Renal cortex interstitium (tissue), 15 donors: ENCODE results near the gene MPZL1. TPM values are rescaled to one million over a fixed set of nuclear protein-coding genes. Genes with fewer than 3 reads are reported as not detected.

Experiments
- DNase-seq, 11 donors: peaks; one replicate each; pipeline ENCODE4 v3.0.0-alpha.2; 2013; ENCODE audit warnings: low read depth in 9 of 11, low spot score in 4 of 11; ENCODE audit errors: extremely low read depth in 1 of 11
- long read RNA-seq, 16 experiments: transcript quantifications; one replicate each; lab custom pipeline, GENCODE V29; 2026
- polyA plus RNA-seq, 3 donors: library from polyadenylated mRNA; unstranded; fragments of 120-200 nt; gene quantifications; one replicate each; pipeline ENCODE4 v1.2.1, GENCODE V29; 2013; ENCODE audit not compliant: insufficient read length in 3 of 3

MPZL1 gene
- polyA plus RNA-seq, result 100 to 1,000 TPM; 119 to 148 (median 128) TPM
- long read RNA-seq, donor 1, full-length matches to known transcripts, result 30 of 30 reads
- long read RNA-seq, donor 1, partial matches to known transcripts, result 0 of 30 reads
- long read RNA-seq, donor 1, other reads (novel, unspliced or antisense), result 0 of 30 reads
- long read RNA-seq, donor 2, full-length matches to known transcripts, result 30 of 30 reads
- long read RNA-seq, donor 2, partial matches to known transcripts, result 0 of 30 reads
- long read RNA-seq, donor 2, other reads (novel, unspliced or antisense), result 0 of 30 reads
- long read RNA-seq, donor 3, full-length matches to known transcripts, result 41 of 47 reads
- long read RNA-seq, donor 3, partial matches to known transcripts, result 6 of 47 reads
- long read RNA-seq, donor 3, other reads (novel, unspliced or antisense), result 0 of 47 reads
- long read RNA-seq, donor 4, full-length matches to known transcripts, result 22 of 22 reads
- long read RNA-seq, donor 4, partial matches to known transcripts, result 0 of 22 reads
- long read RNA-seq, donor 4, other reads (novel, unspliced or antisense), result 0 of 22 reads
- long read RNA-seq, donor 5, result 0 reads
- long read RNA-seq, donor 6, full-length matches to known transcripts, result 25 of 25 reads
- long read RNA-seq, donor 6, partial matches to known transcripts, result 0 of 25 reads
- long read RNA-seq, donor 6, other reads (novel, unspliced or antisense), result 0 of 25 reads
- long read RNA-seq, donor 7, full-length matches to known transcripts, result 20 of 92 reads
- long read RNA-seq, donor 7, partial matches to known transcripts, result 72 of 92 reads
- long read RNA-seq, donor 7, other reads (novel, unspliced or antisense), result 0 of 92 reads
- long read RNA-seq, donor 8, full-length matches to known transcripts, result 26 of 39 reads
- long read RNA-seq, donor 8, partial matches to known transcripts, result 13 of 39 reads
- long read RNA-seq, donor 8, other reads (novel, unspliced or antisense), result 0 of 39 reads
- long read RNA-seq, donor 9, full-length matches to known transcripts, result 27 of 107 reads
- long read RNA-seq, donor 9, partial matches to known transcripts, result 80 of 107 reads
- long read RNA-seq, donor 9, other reads (novel, unspliced or antisense), result 0 of 107 reads
- long read RNA-seq, donor 10, full-length matches to known transcripts, result 19 of 19 reads
- long read RNA-seq, donor 10, partial matches to known transcripts, result 0 of 19 reads
- long read RNA-seq, donor 10, other reads (novel, unspliced or antisense), result 0 of 19 reads
- long read RNA-seq, donor 11, full-length matches to known transcripts, result 26 of 26 reads
- long read RNA-seq, donor 11, partial matches to known transcripts, result 0 of 26 reads
- long read RNA-seq, donor 11, other reads (novel, unspliced or antisense), result 0 of 26 reads
- long read RNA-seq, donor 12, full-length matches to known transcripts, result 7 of 7 reads
- long read RNA-seq, donor 12, partial matches to known transcripts, result 0 of 7 reads
- long read RNA-seq, donor 12, other reads (novel, unspliced or antisense), result 0 of 7 reads
- long read RNA-seq, donor 13, full-length matches to known transcripts, result 42 of 42 reads
- long read RNA-seq, donor 13, partial matches to known transcripts, result 0 of 42 reads
- long read RNA-seq, donor 13, other reads (novel, unspliced or antisense), result 0 of 42 reads
- long read RNA-seq, donor 14, full-length matches to known transcripts, result 26 of 26 reads
- long read RNA-seq, donor 14, partial matches to known transcripts, result 0 of 26 reads
- long read RNA-seq, donor 14, other reads (novel, unspliced or antisense), result 0 of 26 reads
- long read RNA-seq, donor 15, full-length matches to known transcripts, result 13 of 13 reads
- long read RNA-seq, donor 15, partial matches to known transcripts, result 0 of 13 reads
- long read RNA-seq, donor 15, other reads (novel, unspliced or antisense), result 0 of 13 reads
- long read RNA-seq, donor 16, full-length matches to known transcripts, result 78 of 83 reads
- long read RNA-seq, donor 16, partial matches to known transcripts, result 5 of 83 reads
- long read RNA-seq, donor 16, other reads (novel, unspliced or antisense), result 0 of 83 reads

- DNase-seq, result peak; percentile 83 to 94 (median 93)
Measured at GRCh38 chr1:167721617-167722151, at the start of gene MPZL1. MPZL1 (plus strand) TSS chr1:167721982; CDS start chr1:167722152, 170 bp downstream.

DNA sequence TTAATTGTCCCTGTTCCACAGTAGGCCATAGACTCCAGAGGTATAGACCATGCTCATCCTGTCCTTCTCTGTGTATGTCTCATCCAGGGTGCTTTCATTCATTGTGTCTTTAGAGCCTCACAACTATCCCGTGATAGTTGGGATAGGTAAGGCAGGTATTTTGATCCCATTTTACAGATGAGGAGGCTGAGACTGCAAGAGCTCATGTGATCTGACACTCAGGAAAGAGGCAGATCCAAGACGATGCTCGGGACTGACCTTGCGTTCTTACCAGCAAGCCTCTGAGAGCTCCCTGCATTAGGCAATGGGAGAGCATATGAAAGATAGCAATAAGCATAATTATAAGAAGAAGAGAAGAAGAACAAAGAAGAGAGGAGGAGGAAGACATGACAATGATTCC is 49.0 kb upstream of the MPZL1 start:
- DNase-seq, result no peak

DNA sequence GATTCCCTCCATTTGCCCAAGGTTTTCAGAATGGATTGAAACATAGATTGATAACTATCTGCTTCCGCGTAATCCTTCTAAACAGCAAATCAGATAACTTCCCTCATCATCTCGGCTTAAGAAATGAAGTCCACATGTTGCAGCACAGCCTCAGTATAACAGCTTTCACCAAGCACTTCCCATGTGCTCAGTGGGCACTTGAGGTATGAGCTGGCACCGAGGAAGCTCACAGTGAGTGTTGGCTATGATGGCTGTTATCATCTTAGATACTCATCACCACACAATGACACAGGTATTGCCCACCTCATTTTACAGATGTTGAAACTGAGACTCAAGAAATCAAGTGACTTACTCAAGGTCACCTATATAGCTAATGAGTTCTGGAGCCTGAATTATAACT is 48.5 kb upstream of the MPZL1 start:
- DNase-seq, result no peak

GRCh38 chr1:167674156-167674555 is 47.6 kb upstream of the MPZL1 start:
- DNase-seq, result no peak

DNA sequence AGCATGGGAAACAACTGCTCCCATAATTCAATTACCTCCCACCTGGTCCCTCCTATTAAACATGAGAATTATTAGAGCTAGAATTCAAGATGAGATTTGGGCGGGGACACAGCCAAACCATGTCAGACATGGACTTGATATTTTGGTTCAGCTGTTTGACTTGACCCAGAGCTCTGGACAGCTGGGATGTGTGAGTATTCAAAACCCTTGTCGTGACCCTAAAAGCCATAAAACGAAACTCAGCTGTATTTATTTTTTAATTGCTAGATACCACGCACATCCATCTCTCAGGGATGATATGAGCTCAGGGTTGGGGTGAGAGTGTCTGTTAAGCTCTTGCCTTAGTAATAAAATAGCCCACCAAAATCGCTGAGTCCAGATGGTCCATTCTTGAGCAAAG is 46.3 kb upstream of the MPZL1 start:
- no peak for DNase-seq

- DNase-seq, result no peak
Measured at GRCh38 chr1:167676205-167676915, 45.4 kb upstream of the MPZL1 start.

DNA sequence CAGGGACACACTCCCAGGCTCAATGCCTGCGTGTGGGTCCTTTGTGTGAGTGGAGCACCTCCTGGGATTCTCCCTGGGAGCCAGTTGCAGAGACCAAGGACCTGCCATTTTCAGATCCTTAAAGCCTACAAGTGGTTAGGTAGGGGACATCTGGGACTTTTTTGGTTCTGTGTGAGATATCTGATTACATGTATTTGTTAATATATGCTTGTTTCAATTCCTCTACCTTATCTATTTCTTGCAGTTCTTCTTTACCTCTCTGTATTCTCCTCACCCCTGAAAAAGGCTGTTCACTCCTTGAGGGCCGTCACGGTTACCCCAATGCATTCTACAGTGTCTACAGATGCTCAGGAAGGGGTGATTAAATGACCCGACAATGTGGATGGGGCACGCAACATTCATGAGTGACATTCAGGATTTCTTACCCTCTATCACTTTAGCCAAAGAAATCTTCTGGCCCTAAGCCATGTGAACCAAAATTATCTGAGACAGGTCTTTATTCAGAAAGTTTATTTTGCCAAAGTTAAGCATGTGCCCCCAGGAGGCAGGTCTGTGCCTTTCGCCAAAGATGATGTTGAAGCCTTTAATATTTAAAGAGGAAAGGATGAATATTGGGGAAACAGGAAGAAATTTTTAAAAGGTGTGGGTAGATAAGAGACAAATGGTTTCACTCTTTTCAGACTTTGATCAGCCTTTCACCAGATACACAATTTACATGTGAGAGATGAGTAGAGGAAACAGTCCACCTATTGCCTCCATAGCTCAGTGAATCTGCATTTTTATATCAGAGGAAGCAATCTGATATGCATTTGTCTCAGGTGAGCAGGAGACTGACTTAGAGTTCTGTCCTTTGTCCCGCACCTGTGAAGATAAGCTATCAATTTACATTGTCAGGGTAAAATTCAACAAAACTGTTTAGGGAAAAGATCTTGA is 44.6 kb upstream of the MPZL1 start:
- DNase-seq, result no peak

- DNase-seq, result no peak
Measured at GRCh38 chr1:167678422-167678821, 43.4 kb upstream of the MPZL1 start.

GRCh38 chr1:167678838-167679237 is 42.9 kb upstream of the MPZL1 start:
- DNase-seq, result no peak

DNA sequence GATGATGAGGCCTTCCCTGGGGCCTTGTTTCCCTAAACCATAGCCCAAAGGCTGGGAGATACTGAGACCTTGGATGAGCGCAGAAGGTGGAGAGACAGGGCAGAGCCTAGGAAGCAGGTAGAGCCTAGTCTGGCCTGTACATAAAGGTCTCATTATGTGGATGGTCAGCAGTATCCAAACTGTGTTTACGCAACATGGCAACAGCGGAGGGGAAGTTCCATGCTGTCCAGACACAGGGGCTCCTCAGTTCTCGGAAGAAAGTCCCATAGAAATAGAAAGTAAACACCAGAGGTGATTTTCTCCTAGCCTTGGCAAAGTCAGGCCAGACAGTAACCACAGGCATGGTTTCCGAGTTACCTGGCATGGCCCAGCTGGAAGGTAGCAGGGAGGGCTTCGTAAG is 42.1 kb upstream of the MPZL1 start:
- no peak for DNase-seq

DNA sequence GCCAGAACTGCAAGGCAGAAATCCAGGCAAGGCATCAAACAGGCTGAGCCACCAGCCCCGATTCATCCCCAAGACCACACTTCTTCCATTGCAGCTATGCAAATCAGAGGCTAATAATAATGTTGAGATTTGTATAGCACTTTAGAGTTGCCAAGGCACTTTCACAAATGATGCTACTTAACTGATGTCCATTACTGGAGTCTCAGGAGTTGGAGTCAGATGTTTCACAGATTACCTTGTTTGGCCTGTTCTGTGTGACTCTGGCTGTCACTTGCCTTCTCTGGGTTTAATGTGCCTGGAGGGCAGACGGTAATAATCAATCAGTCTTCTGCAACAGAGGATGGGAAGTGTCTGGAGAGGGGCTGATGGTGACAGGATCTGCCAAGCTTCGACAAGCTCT is 40.8 kb upstream of the MPZL1 start:
- no peak for DNase-seq

DNA sequence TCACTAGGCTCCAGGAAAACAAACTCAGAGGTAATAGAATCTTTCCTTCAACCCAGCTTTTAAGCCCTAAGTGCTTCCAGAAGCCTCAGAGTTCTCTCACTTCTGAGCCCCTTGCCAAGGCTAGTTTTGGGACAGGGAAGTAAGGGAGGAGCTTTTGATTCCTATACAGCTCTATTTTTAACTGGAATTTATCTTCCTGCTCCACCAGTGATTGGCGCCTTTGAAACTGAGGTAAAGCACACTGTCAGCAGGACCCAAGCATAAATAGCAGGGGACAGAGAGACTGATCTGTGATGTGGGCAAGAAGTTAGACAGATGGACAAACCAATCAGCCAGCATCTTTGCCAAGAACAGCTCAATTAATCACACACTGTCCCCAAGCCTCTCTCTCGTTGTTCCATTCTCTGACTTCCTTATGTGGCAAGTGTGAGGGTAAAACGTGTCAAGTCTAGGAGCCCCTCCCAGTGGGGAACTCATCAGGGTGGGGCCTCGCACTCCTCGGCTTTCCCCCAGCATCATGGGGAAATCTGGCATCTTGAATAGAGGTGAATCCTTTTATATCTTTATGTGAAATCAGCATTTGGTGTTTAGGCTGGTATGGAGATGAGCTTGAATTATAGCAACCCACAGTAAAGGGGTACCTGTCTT is 40.2 kb upstream of the MPZL1 start:
- no peak for DNase-seq

GRCh38 chr1:167683226-167683625 is 38.6 kb upstream of the MPZL1 start:
- no peak for DNase-seq

- DNase-seq, result no peak
Measured at GRCh38 chr1:167683641-167684502, 37.9 kb upstream of the MPZL1 start.

DNA sequence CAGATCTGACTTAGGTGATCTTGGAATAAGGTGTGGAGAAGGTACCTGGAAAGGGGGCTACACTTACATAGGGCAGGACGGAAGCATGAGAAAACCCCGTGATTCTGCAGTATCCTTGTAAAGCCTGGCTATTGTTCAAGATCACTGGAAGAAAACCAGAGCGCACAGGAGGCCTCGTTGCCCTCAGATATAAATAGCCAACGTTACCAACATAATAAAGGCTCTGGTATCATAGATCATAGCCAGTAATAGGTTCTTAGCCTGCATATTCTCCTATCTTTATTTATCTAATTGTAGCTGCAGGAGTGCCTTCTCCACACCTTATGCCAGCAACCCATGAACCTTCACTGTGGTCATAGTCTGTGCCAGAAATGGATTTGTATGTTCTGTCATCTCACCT is 35.9 kb upstream of the MPZL1 start:
- DNase-seq, result no peak
